A549 (cell line): ENCODE results near the gene FMNL3. TPM values are rescaled to one million over a fixed set of nuclear protein-coding genes. Genes with fewer than 3 reads are reported as not detected.
A peak's percentile ranks its signal among the peaks of the same experiment; 100 is the strongest.

Source experiments
- ATAC-seq, 2 experiments: fragments of 200-7000 bp in 1 of 2; fragments of >200 bp in 1 of 2; cut with Nextera tagmentation in 1 of 2; cut with Tn5 transposase in 1 of 2; 3 replicates each; pipeline versions ENCODE4 v1.8.0 to v1.9.1; 2018 to 2020; ENCODE audit warnings: mild to moderate bottlenecking in 1 of 2, moderate library complexity in 1 of 2
- CTCF ChIA-PET: fragments of 300-600 bp; sonication (Branson Sonifier 250); formaldehyde crosslinking; extraction: SDS; loops from one replicate; lab custom pipeline; 2021; ENCODE audit warnings: antibody characterized with exemption, inconsistent platforms; lab: Yijun Ruan, JAX
- POLR2A ChIA-PET: fragments of 350-600 bp; formaldehyde crosslinking; extraction: SDS; loops from one replicate; lab custom pipeline; 2021; ENCODE audit warnings: antibody characterized with exemption, inconsistent platforms; lab: Yijun Ruan, JAX
- DNase-seq, 2 experiments: peaks; one replicate each; pipeline versions ENCODE4 v3.0.0 to v3.0.0-alpha.2; 2011 to 2016; ENCODE audit warnings: low read depth in 1 of 2, low spot score in 1 of 2
- FAIRE-seq: peaks from 2 replicates; lab custom pipeline; 2011; peaks lifted over from hg19 to GRCh38; lab: Jason Lieb, UNC
- H3K27ac ChIP-seq, 2 experiments: fragments of >200 bp; sonication (Bioruptor Twin); formaldehyde crosslinking; 3 replicates each; pipeline ENCODE4 v1.5.1; 2016 to 2017
- H3K4me1 ChIP-seq: fragments of >200 bp; sonication (Bioruptor Twin); formaldehyde crosslinking; 3 replicates; pipeline ENCODE4 v1.6.1; 2016
- H3K4me2 ChIP-seq: fragments of >200 bp; sonication (Bioruptor Twin); formaldehyde crosslinking; 3 replicates; pipeline ENCODE4 v1.6.1; 2016
- H3K4me3 ChIP-seq: fragments of >200 bp; sonication (Bioruptor Twin); formaldehyde crosslinking; 3 replicates; pipeline ENCODE4 v1.5.1; 2016
- H3K9me3 ChIP-seq: fragments of >200 bp; sonication (Bioruptor Twin); formaldehyde crosslinking; 3 replicates; pipeline ENCODE4 v1.6.1; 2016
- BHLHE40 ChIP-seq: IDR thresholded peaks from 2 replicates; pipeline ENCODE4 v1.6.1; 2012; ENCODE audit warnings: low read depth, low read length, inconsistent platforms
- CBX8 ChIP-seq: fragments of 200-600 bp; sonication (generic); IDR thresholded peaks from 2 replicates; pipeline ENCODE4 v1.6.1; 2016
- EHF ChIP-seq: fragments of 250-450 bp; sonication (Bioruptor Pico); IDR thresholded peaks from 2 replicates; pipeline ENCODE4 v1.5.0; 2020; ENCODE audit warnings: mild to moderate bottlenecking
- ESRRA ChIP-seq: fragments of 150-350 bp; IDR thresholded peaks from 2 replicates; pipeline ENCODE4 v1.6.1; 2014; ENCODE audit warnings: mild to moderate bottlenecking, low read length, borderline replicate concordance
- FOSL2 ChIP-seq, 2 experiments: fragments of 450-650 bp in 1 of 2; fragments of >200 bp in 1 of 2; sonication (Bioruptor Twin) in 1 of 2; formaldehyde crosslinking; IDR thresholded peaks; 2 replicates each; pipeline versions ENCODE4 v1.5.0 to v1.6.1; 2016 to 2020; ENCODE audit warnings: mild to moderate bottlenecking in 1 of 2, moderate library complexity in 1 of 2
- FOXS1 ChIP-seq: fragments of 250-450 bp; sonication (Bioruptor Pico); IDR thresholded peaks from 2 replicates; pipeline ENCODE4 v1.5.0; 2020; ENCODE audit warnings: mild to moderate bottlenecking, moderate library complexity
- HEYL ChIP-seq: fragments of 250-450 bp; sonication (Bioruptor Pico); IDR thresholded peaks from 2 replicates; pipeline ENCODE4 v1.8.0; 2021; ENCODE audit warnings: mild to moderate bottlenecking, moderate library complexity
- HOXB13 ChIP-seq: fragments of 250-450 bp; sonication (Bioruptor Pico); IDR thresholded peaks from 2 replicates; pipeline ENCODE4 v1.5.0; 2020; ENCODE audit warnings: low read depth, mild to moderate bottlenecking, moderate library complexity
- HOXB5 ChIP-seq: fragments of 250-450 bp; sonication (Bioruptor Pico); IDR thresholded peaks from 2 replicates; pipeline ENCODE4 v1.5.0; 2020; ENCODE audit warnings: mild to moderate bottlenecking, moderate library complexity
- JUN ChIP-seq, 2 experiments: fragments of >200 bp; sonication (Bioruptor Twin); formaldehyde crosslinking; IDR thresholded peaks; 2 replicates in 1 of 2; 3 replicates in 1 of 2; pipeline ENCODE4 v1.6.1; 2016 to 2017
- KDM1A ChIP-seq: fragments of 200-600 bp; sonication (generic); IDR thresholded peaks from 2 replicates; pipeline ENCODE4 v1.6.1; 2016; ENCODE audit warnings: low read depth, mild to moderate bottlenecking
- KDM5A ChIP-seq: fragments of 200-600 bp; sonication (generic); IDR thresholded peaks from 2 replicates; pipeline ENCODE4 v1.6.1; 2016; ENCODE audit warnings: antibody characterized with exemption, mild to moderate bottlenecking
- NR3C1 ChIP-seq: fragments of >200 bp; sonication (Bioruptor Twin); formaldehyde crosslinking; IDR thresholded peaks from 3 replicates; pipeline ENCODE4 v1.6.1; 2017
- RAD21 ChIP-seq, 2 experiments: fragments of >200 bp in 1 of 2; sonication (Bioruptor Twin) in 1 of 2; formaldehyde crosslinking in 1 of 2; IDR thresholded peaks in 1 of 2; conservative IDR thresholded peaks in 1 of 2; 2 replicates in 1 of 2; 3 replicates in 1 of 2; pipeline ENCODE4 v1.6.1; 2012 to 2018; ENCODE audit warnings: inconsistent platforms in 1 of 2
- RARB ChIP-seq: fragments of 250-450 bp; sonication (Bioruptor Pico); IDR thresholded peaks from 2 replicates; pipeline ENCODE4 v1.8.0; 2021; ENCODE audit warnings: mild to moderate bottlenecking, moderate library complexity
- RCOR1 ChIP-seq: fragments of 150-350 bp; IDR thresholded peaks from 2 replicates; pipeline ENCODE4 v1.6.1; 2014; ENCODE audit warnings: antibody characterized with exemption, low read length, low read depth
- RFX5 ChIP-seq: fragments of 450-650 bp; IDR thresholded peaks from 2 replicates; pipeline ENCODE4 v1.7.1; 2014; ENCODE audit warnings: antibody characterized with exemption, mild to moderate bottlenecking, moderate library complexity
- RNF2 ChIP-seq: fragments of 200-600 bp; sonication (generic); IDR thresholded peaks from 2 replicates; pipeline ENCODE4 v1.6.1; 2016; ENCODE audit warnings: low read depth, mild to moderate bottlenecking, antibody characterized with exemption, moderate library complexity, borderline replicate concordance
- SMC3 ChIP-seq: fragments of >200 bp; sonication (Bioruptor Twin); formaldehyde crosslinking; IDR thresholded peaks from 3 replicates; pipeline ENCODE4 v1.6.1; 2018; ENCODE audit warnings: inconsistent platforms
- TFCP2L1 ChIP-seq: fragments of 250-450 bp; sonication (Bioruptor Pico); IDR thresholded peaks from 2 replicates; pipeline ENCODE4 v1.5.0; 2021; ENCODE audit warnings: mild to moderate bottlenecking
- ZFP36 ChIP-seq: fragments of 450-650 bp; IDR thresholded peaks from 2 replicates; pipeline ENCODE4 v1.6.1; 2014; ENCODE audit warnings: borderline replicate concordance; ENCODE audit not compliant: partially characterized antibody
- ZNF302 ChIP-seq: fragments of 250-450 bp; sonication (Bioruptor Pico); IDR thresholded peaks from 2 replicates; pipeline ENCODE4 v1.9.0; 2021; ENCODE audit warnings: inconsistent platforms, mild to moderate bottlenecking, moderate library complexity
- ZSCAN20 ChIP-seq: fragments of 250-450 bp; sonication (Bioruptor Pico); IDR thresholded peaks from 2 replicates; pipeline ENCODE4 v1.8.0; 2022; ENCODE audit warnings: mild to moderate bottlenecking, moderate library complexity
- WGBS: methylation state at CpG from one replicate; pipeline ENCODE4 v1.1.6; 2017; ENCODE audit errors: missing lambda C conversion rate; 5-methylcytosine and 5-hydroxymethylcytosine counted together
- polyA plus RNA-seq, 4 experiments: library from polyadenylated mRNA; depleted of rRNA in 3 of 4; stranded (reverse); fragments of >200 nt; fragmentation: RNase III in 1 of 4; extraction: RNeasy Plus Mini Kit Qiagen cat#74134 plus additional on column Dnase treatment in 1 of 4; gene quantifications; 2 replicates in 3 of 4; 3 replicates in 1 of 4; pipeline ENCODE4 v1.2.3, GENCODE V29; 2011 to 2017
- TF ChIP-seq, protein P1 (sequence below): fragments of >200 bp; sonication (Bioruptor Twin); formaldehyde crosslinking; IDR thresholded peaks from 3 replicates; pipeline ENCODE4 v1.5.1; 2016
- TF ChIP-seq, protein P2 (sequence below): fragments of 150-350 bp; IDR thresholded peaks from 2 replicates; pipeline ENCODE4 v1.6.1; 2014; ENCODE audit warnings: low read depth, mild to moderate bottlenecking, low read length
- TF ChIP-seq, protein P3 (sequence below): fragments of >200 bp; sonication (Bioruptor Twin); formaldehyde crosslinking; IDR thresholded peaks from 2 replicates; pipeline ENCODE4 v1.6.1; 2016
- TF ChIP-seq, protein P4 (sequence below): IDR thresholded peaks from 2 replicates; pipeline ENCODE4 v1.6.1; 2012

Gene FMNL3
- polyA plus RNA-seq, 2 of the 4 experiments (the other 2 are of a cell fraction): 1.7 TPM

DNA sequence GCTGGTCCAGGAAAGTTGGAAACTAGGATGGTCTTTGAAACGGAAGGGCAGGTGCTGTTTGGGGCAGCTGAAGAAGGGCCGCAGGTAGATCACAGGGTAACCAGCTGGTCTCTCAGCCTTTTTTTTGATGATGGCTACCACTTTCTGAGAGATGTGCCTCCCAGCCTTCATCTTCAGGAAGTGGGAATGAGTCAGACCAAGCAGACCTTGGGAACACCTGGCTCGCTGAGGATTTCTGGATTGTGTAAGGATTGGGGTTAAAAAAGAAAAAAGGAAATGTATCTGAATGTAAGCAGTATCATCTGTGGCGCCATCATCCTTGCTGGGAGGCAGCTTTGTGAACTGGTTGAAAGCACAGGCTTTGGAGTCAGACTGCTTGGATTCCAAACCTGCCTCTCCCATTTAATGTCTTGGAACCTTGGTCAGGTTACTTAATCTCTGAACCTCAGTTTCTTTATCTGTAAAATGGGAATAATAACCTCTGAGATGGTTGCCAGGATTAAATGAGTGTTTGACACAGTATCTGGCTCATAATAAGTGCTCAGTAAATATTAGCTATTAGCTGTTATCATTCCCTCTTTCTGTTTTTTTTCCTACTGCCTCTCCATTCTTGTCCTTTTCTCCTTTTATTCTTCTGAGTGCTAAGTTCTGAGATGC is 82.2 kb downstream of the FMNL3 start:
- ChIA-PET CTCF (interaction anchor here (0.6 to 4.4 kb wide), 6 partner anchors 9 to 1200 kb away, joined by 3 to 35 read pairs (median 4); no protein-coding TSS in a partner anchor), POLR2A (no interaction called here)
- 72% methylated on average over 4 of the region's 4 CpGs for WGBS
- DNase-seq (peak; percentile 31 to 39), FAIRE-seq (no peak), ATAC-seq (no peak)
- no peak overlapping the region for H3K4me3 ChIP-seq
- H3K4me2 ChIP-seq: peak overlapping the region; percentile 14; the same call in 2 of the 3 replicates
- H3K9me3 ChIP-seq: no peaks in the 10 kb centered on the region
- TF ChIP-seq HOXB5 (no peak), TFCP2L1 (CRISPR knock-in tag) (no peak), HOXB13 (CRISPR knock-in tag) (no peak), ESRRA (no peak), KDM1A (0 out of 2 replicates have a peak, but pooled peaks have one; percentile 12), FOXS1 (CRISPR knock-in tag) (no peak), JUN (IDR thresholded peaks at IDR 0.05) (no peak)
- TF ChIP-seq, protein P1, sequence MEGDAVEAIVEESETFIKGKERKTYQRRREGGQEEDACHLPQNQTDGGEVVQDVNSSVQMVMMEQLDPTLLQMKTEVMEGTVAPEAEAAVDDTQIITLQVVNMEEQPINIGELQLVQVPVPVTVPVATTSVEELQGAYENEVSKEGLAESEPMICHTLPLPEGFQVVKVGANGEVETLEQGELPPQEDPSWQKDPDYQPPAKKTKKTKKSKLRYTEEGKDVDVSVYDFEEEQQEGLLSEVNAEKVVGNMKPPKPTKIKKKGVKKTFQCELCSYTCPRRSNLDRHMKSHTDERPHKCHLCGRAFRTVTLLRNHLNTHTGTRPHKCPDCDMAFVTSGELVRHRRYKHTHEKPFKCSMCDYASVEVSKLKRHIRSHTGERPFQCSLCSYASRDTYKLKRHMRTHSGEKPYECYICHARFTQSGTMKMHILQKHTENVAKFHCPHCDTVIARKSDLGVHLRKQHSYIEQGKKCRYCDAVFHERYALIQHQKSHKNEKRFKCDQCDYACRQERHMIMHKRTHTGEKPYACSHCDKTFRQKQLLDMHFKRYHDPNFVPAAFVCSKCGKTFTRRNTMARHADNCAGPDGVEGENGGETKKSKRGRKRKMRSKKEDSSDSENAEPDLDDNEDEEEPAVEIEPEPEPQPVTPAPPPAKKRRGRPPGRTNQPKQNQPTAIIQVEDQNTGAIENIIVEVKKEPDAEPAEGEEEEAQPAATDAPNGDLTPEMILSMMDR: no peak
- H3K27ac ChIP-seq: peak overlapping the region in 1 of 2 experiments; percentile 27; a peak in 1 of 6 replicates
- H3K4me1 ChIP-seq: peaks cover 39% of the 10 kb centered on the region

DNA sequence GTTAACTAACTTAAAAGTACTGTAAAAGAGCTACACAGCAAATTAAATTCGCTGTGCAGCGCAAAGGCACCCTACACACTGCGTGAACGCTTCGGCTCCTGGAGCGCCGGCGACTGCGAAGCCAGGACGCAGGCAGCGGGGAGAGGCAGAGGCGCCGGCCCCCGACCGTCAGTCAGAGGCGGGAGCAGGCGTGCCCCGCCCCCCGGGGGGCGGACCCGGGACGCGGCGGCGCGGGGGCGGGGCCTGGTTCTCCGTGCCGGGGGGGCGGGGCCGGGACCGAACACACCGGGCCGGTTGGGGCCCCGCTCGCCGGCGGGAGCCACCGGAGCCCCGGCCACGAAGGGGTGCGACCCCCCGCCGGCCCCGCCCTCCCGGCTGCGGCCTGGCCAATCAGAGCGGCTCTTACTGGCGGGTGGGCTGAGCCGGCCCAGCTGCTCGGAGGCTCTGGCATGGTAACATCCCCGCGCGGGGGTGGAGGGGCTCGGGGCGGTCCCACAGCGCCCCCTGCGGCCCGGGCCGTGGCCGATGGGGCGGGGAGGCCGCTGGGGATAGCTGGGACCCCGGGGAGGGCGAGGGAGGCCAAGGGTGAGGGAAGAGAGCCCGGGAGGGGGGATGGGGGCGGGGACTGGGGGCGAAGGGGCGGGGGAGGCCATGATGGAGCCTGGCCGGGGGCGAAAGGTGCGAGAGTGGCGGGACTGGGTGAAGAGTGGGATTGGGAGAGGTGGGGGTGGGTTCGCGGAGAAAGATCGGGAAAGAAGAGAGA is 83.9 kb downstream of the FMNL3 start, which contains the start of gene PRPF40B:
PRPF40B (plus strand) TSS at position 420 of the 763 bp plus-strand sequence; CDS start at position 450, 30 bp downstream.
- peaks cover 39% of the 10 kb centered on the region for H3K4me1 ChIP-seq
- peak within 1 kb of the TSS; percentile 97 for H3K4me2 ChIP-seq
- peak within 1 kb of the TSS; percentile 63 for H3K4me3 ChIP-seq
- FAIRE-seq: no peak
- peak within 1 kb of the TSS; percentile 79 to 90 for H3K27ac ChIP-seq
- ATAC-seq: peak; percentile 88 to 89
- 0% methylated on average over 13 of the region's 76 CpGs for WGBS
- H3K9me3 ChIP-seq: no peaks in the 10 kb centered on the region
- POLR2A ChIA-PET: interaction anchor here (0.6 to 1.2 kb wide), 10 partner anchors 19 to 574 kb away, joined by 3 to 6 read pairs (median 4); partner anchors contain the start of genes FAM186B and TMBIM6
- CTCF ChIA-PET: interaction anchor here (0.6 to 4.4 kb wide), 20 partner anchors 9 to 335 kb away, joined by 3 to 35 read pairs (median 3); partner anchors contain the start of genes DNAJC22, TMBIM6 and TROAP
- DNase-seq: peak; percentile 87 to 95
- no peak for TF ChIP-seq HEYL (CRISPR knock-in tag)
- TF ChIP-seq BHLHE40: no peak
- TF ChIP-seq, protein P2, sequence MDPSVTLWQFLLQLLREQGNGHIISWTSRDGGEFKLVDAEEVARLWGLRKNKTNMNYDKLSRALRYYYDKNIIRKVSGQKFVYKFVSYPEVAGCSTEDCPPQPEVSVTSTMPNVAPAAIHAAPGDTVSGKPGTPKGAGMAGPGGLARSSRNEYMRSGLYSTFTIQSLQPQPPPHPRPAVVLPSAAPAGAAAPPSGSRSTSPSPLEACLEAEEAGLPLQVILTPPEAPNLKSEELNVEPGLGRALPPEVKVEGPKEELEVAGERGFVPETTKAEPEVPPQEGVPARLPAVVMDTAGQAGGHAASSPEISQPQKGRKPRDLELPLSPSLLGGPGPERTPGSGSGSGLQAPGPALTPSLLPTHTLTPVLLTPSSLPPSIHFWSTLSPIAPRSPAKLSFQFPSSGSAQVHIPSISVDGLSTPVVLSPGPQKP: no peak
- TF ChIP-seq, protein P3, sequence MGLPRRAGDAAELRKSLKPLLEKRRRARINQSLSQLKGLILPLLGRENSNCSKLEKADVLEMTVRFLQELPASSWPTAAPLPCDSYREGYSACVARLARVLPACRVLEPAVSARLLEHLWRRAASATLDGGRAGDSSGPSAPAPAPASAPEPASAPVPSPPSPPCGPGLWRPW: no peak
- no peak for TF ChIP-seq RARB (CRISPR knock-in tag)
- TF ChIP-seq CBX8: no peak
- TF ChIP-seq, protein P1: peak; percentile 64
- no peak for TF ChIP-seq RCOR1
- no peak for TF ChIP-seq HOXB5
- TF ChIP-seq ZFP36: no peak
- TF ChIP-seq ZSCAN20: no peak
- TF ChIP-seq, protein P4, sequence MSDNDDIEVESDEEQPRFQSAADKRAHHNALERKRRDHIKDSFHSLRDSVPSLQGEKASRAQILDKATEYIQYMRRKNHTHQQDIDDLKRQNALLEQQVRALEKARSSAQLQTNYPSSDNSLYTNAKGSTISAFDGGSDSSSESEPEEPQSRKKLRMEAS: peak; percentile 77
- TF ChIP-seq SMC3: peak; percentile 26; the same call in 1 of the 3 replicates
- TF ChIP-seq FOSL2 (IDR thresholded peaks at IDR 0.05): no peak
- TF ChIP-seq FOSL2 (CRISPR knock-in tag; IDR thresholded peaks at IDR 0.05): no peak
- TF ChIP-seq NR3C1: no peak
- TF ChIP-seq RFX5: no peak
- no peak for TF ChIP-seq ZNF302 (CRISPR knock-in tag)
- TF ChIP-seq RAD21 (conservative IDR thresholded peaks at IDR 0.05 in 1 of 2, IDR thresholded peaks at IDR 0.05 in 1 of 2): peak; percentile 23 to 51; a peak in 3 of 5 replicates
- peak in 1 of 2 experiments; percentile 68; a peak in 3 of 5 replicates for TF ChIP-seq JUN (IDR thresholded peaks at IDR 0.05)
- no peak for TF ChIP-seq RNF2
- TF ChIP-seq EHF: no peak
- TF ChIP-seq KDM5A: no peak
